Liver (tissue), 9 donors: ENCODE data around the gene TAF3. TPM values are rescaled to one million over a fixed set of nuclear protein-coding genes. Genes with fewer than 3 reads are reported as not detected.
A peak's percentile ranks its signal among the peaks of the same experiment; 100 is the strongest.

Experiments used
- DNase-seq: peaks from one replicate; pipeline ENCODE4 v3.0.0-alpha.2; 2017; ENCODE audit warnings: low spot score
- H3K27ac ChIP-seq, 2 donors: one replicate each; pipeline ENCODE4 v1.7.0; 2013; ENCODE audit warnings: inconsistent platforms in 2 of 2, low read length in 2 of 2, control low read depth in 1 of 2, low read depth in 1 of 2, mild to moderate bottlenecking in 1 of 2
- H3K27me3 ChIP-seq, 4 donors: one replicate each; pipeline versions ENCODE4 v1.6.1 to v1.7.0; 2013; ENCODE audit warnings: low read length in 3 of 4, inconsistent platforms in 1 of 4, mild to moderate bottlenecking in 1 of 4, moderate library complexity in 1 of 4; ENCODE audit not compliant: control insufficient read depth in 4 of 4, insufficient read depth in 4 of 4
- H3K36me3 ChIP-seq, 4 donors: one replicate each; pipeline versions ENCODE4 v1.6.1 to v1.7.0; 2013; ENCODE audit warnings: low read length in 3 of 4, mild to moderate bottlenecking in 3 of 4, low read depth in 1 of 4, moderate library complexity in 1 of 4; ENCODE audit not compliant: control insufficient read depth in 4 of 4, insufficient read depth in 3 of 4
- H3K4me1 ChIP-seq, 4 donors: one replicate each; pipeline versions ENCODE4 v1.6.1 to v1.7.0; 2013; ENCODE audit warnings: low read length in 3 of 4, mild to moderate bottlenecking in 3 of 4, moderate library complexity in 1 of 4; ENCODE audit not compliant: control insufficient read depth in 4 of 4, insufficient read depth in 4 of 4
- H3K4me3 ChIP-seq, 3 donors: one replicate each; pipeline versions ENCODE4 v1.6.1 to v1.7.0; 2013; ENCODE audit warnings: low read length in 3 of 3, control low read depth in 1 of 3, low read depth in 1 of 3, mild to moderate bottlenecking in 1 of 3
- H3K9ac ChIP-seq, 2 donors: one replicate each; pipeline ENCODE4 v1.7.0; 2013; ENCODE audit warnings: low read length in 2 of 2, mild to moderate bottlenecking in 2 of 2, moderate library complexity in 2 of 2, control low read depth in 1 of 2, low read depth in 1 of 2
- H3K9me3 ChIP-seq, 4 donors: one replicate each; pipeline versions ENCODE4 v1.6.1 to v1.7.0; 2013; ENCODE audit warnings: low read length in 3 of 4; ENCODE audit not compliant: control insufficient read depth in 4 of 4
- ATF3 ChIP-seq: IDR thresholded peaks from 2 replicates; pipeline ENCODE4 v1.6.1; 2016; ENCODE audit warnings: antibody characterized with exemption
- CTCF ChIP-seq: fragments of 150-350 bp; IDR thresholded peaks from 2 replicates; pipeline ENCODE4 v1.5.1; 2017; ENCODE audit warnings: improper control_type of control experiment, low read depth, low read length; ENCODE audit not compliant: missing input control
- EGR1 ChIP-seq, 2 donors: IDR thresholded peaks; 2 replicates each; pipeline ENCODE4 v1.6.1; 2016 to 2018; ENCODE audit warnings: antibody characterized with exemption in 2 of 2, low read depth in 2 of 2
- FOXA1 ChIP-seq: IDR thresholded peaks from 2 replicates; pipeline ENCODE4 v1.6.1; 2016; ENCODE audit warnings: antibody characterized with exemption
- FOXA2 ChIP-seq: IDR thresholded peaks from 2 replicates; pipeline ENCODE4 v1.6.1; 2016; ENCODE audit warnings: antibody characterized with exemption
- GABPA ChIP-seq, 2 donors: IDR thresholded peaks in 1 of 2; conservative IDR thresholded peaks in 1 of 2; 2 replicates each; pipeline ENCODE4 v1.6.1; 2016; ENCODE audit warnings: antibody characterized with exemption in 2 of 2, mild to moderate bottlenecking in 1 of 2, moderate library complexity in 1 of 2
- HNF4A ChIP-seq, 2 donors: conservative IDR thresholded peaks; 2 replicates each; pipeline ENCODE4 v1.6.1; 2016; ENCODE audit warnings: antibody characterized with exemption in 2 of 2, mild to moderate bottlenecking in 2 of 2
- HNF4G ChIP-seq: IDR thresholded peaks from 2 replicates; pipeline ENCODE4 v1.6.1; 2016; ENCODE audit warnings: antibody characterized with exemption
- MAX ChIP-seq: IDR thresholded peaks from 2 replicates; pipeline ENCODE4 v1.6.1; 2016; ENCODE audit warnings: antibody characterized with exemption
- NR2F2 ChIP-seq: IDR thresholded peaks from 2 replicates; pipeline ENCODE4 v1.6.1; 2016; ENCODE audit warnings: antibody characterized with exemption
- RAD21 ChIP-seq, 2 donors: IDR thresholded peaks; 2 replicates each; pipeline ENCODE4 v1.6.1; 2016; ENCODE audit warnings: antibody characterized with exemption in 2 of 2, mild to moderate bottlenecking in 2 of 2
- REST ChIP-seq: IDR thresholded peaks from 2 replicates; pipeline ENCODE4 v1.6.1; 2016; ENCODE audit warnings: antibody characterized with exemption, mild to moderate bottlenecking
- RXRA ChIP-seq, 2 donors: IDR thresholded peaks; 2 replicates each; pipeline ENCODE4 v1.6.1; 2017 to 2018; ENCODE audit warnings: antibody characterized with exemption in 2 of 2, mild to moderate bottlenecking in 1 of 2
- SP1 ChIP-seq: IDR thresholded peaks from 2 replicates; pipeline ENCODE4 v1.6.1; 2018; ENCODE audit warnings: antibody characterized with exemption, mild to moderate bottlenecking
- TAF1 ChIP-seq: conservative IDR thresholded peaks from 2 replicates; pipeline ENCODE4 v1.6.1; 2016; ENCODE audit warnings: antibody characterized with exemption, mild to moderate bottlenecking
- ZBTB33 ChIP-seq: IDR thresholded peaks from 2 replicates; pipeline ENCODE4 v1.6.1; 2016; ENCODE audit warnings: antibody characterized with exemption
- WGBS: extraction: QIAGEN DNeasy Blood & Tissue Kit; methylation state at CpG from one replicate; pipeline ENCODE4 v1.1.7; 2013; 5-methylcytosine and 5-hydroxymethylcytosine counted together
- polyA plus RNA-seq, 2 donors: library from polyadenylated mRNA; stranded (reverse) in 1 of 2; unstranded in 1 of 2; fragments of 200-250 nt in 1 of 2; fragments of >200 nt in 1 of 2; fragmentation: Nextera tagmentation in 1 of 2; extraction: Ambion mirVana in 1 of 2; gene quantifications; one replicate each; pipeline versions ENCODE4 v1.2.1 to v1.2.3, GENCODE V29; 2013 to 2015
- total RNA-seq, 2 donors: library from RNA; depleted of rRNA; stranded (reverse); fragments of >200 nt; gene quantifications; one replicate each; pipeline ENCODE4 v1.2.3, GENCODE V29; 2014
- donor health status: healthy.
- donor health status: healthy.
- donor health status: healthy.
- donor health status: healthy.
- donor health status: healthy.

Gene TAF3
- total and polyA plus RNA-seq, 4 donors: 1.5 to 3.6 (median 1.9) TPM

- no peak for DNase-seq
- TF ChIP-seq GABPA (IDR thresholded peaks at IDR 0.05 in 1 of 2, conservative IDR thresholded peaks at IDR 0.05 in 1 of 2) (peak in 1 of 2 donors; percentile 16), MAX (no peak)
- Histone ChIP-seq H3K9me3 (no peaks in the 10 kb centered on the region), H3K27ac (peak overlapping the region in 1 of 2 donors; percentile 6), H3K9ac (no peak overlapping the region), H3K4me1 (peaks cover 5 to 22% (median 14%) of the 10 kb centered on the region in 4 donors), H3K4me3 (peak overlapping the region; percentile 83 to 98 (median 93)), H3K27me3 (no peaks in the 10 kb centered on the region), H3K36me3 (no peaks in the 10 kb centered on the region)
- WGBS: under 1% methylated on average over 10 of the region's 10 CpGs
Measured at GRCh38 chr10:7817984-7818294, 366 bp upstream of the TAF3 start.

GRCh38 chr10:7819121-7819460 lies 786 bp downstream of the TAF3 start:
- Histone ChIP-seq H3K9ac (peak overlapping the region; percentile 69 to 70), H3K36me3 (peaks cover 0 to under 1% (median under 1%) of the 10 kb centered on the region in 4 donors), H3K9me3 (no peaks in the 10 kb centered on the region), H3K4me3 (peak overlapping the region; percentile 83 to 98 (median 93)), H3K4me1 (peaks cover 5 to 22% (median 14%) of the 10 kb centered on the region in 4 donors), H3K27me3 (no peaks in the 10 kb centered on the region), H3K27ac (no peak overlapping the region)
- WGBS: under 1% methylated on average over 17 of the region's 17 CpGs
- TF ChIP-seq EGR1 (IDR thresholded peaks at IDR 0.05; ENCODE audit: low read depth in 2 of 2): no peak
- no peak for TF ChIP-seq CTCF
- no peak for TF ChIP-seq SP1
- peak; percentile 51 to 60 for TF ChIP-seq RAD21 (IDR thresholded peaks at IDR 0.05)
- DNase-seq: no peak

- Histone ChIP-seq H3K4me1 (peaks cover 2 to 15% (median 10%) of the 10 kb centered on the region in 4 donors), H3K4me3 (no peak overlapping the region), H3K36me3 (peaks cover 2 to 20% (median 15%) of the 10 kb centered on the region in 4 donors), H3K27ac (no peak overlapping the region), H3K9ac (no peak overlapping the region), H3K27me3 (no peaks in the 10 kb centered on the region), H3K9me3 (no peaks in the 10 kb centered on the region)
- 88% methylated on average over 3 of the region's 3 CpGs for WGBS
- DNase-seq: no peak
- TF ChIP-seq TAF1: no peak
- no peak for TF ChIP-seq HNF4G
- no peak for TF ChIP-seq RXRA (IDR thresholded peaks at IDR 0.05)
- no peak for TF ChIP-seq MAX
- no peak for TF ChIP-seq FOXA1
- no peak for TF ChIP-seq NR2F2
- no peak for TF ChIP-seq RAD21 (IDR thresholded peaks at IDR 0.05)
- no peak for TF ChIP-seq FOXA2
- no peak for TF ChIP-seq EGR1 (IDR thresholded peaks at IDR 0.05; ENCODE audit: low read depth in 2 of 2)
Measured at GRCh38 chr10:7824251-7824650, 5.9 kb downstream of the TAF3 start.

- no peak overlapping the region for H3K27ac ChIP-seq
- peaks cover 2 to 20% (median 16%) of the 10 kb centered on the region in 4 donors for H3K36me3 ChIP-seq
- 94% methylated on average over 4 of the region's 4 CpGs for WGBS
- DNase-seq: no peak
- no peak overlapping the region for H3K4me3 ChIP-seq
- no peaks in the 10 kb centered on the region for H3K4me1 ChIP-seq
- no peaks in the 10 kb centered on the region for H3K9me3 ChIP-seq
- no peak overlapping the region for H3K9ac ChIP-seq
- H3K27me3 ChIP-seq: no peaks in the 10 kb centered on the region
- no peak for TF ChIP-seq REST
- no peak for TF ChIP-seq FOXA1
- no peak for TF ChIP-seq HNF4G
- TF ChIP-seq HNF4A (conservative IDR thresholded peaks at IDR 0.05): no peak
- no peak for TF ChIP-seq EGR1 (IDR thresholded peaks at IDR 0.05; ENCODE audit: low read depth in 2 of 2)
- no peak for TF ChIP-seq NR2F2
- TF ChIP-seq ATF3: no peak
- TF ChIP-seq ZBTB33: no peak
Measured at GRCh38 chr10:7826971-7827370, 8.7 kb downstream of the TAF3 start.
